Smooth muscle cell (in vitro differentiated cells): ENCODE data around the gene SOX3. TPM values are rescaled to one million over a fixed set of nuclear protein-coding genes. Genes with fewer than 3 reads are reported as not detected.
A peak's percentile ranks its signal among the peaks of the same experiment; 100 is the strongest.

Experiments used
- DNase-seq: peaks from one replicate; lab custom pipeline; 2025; ENCODE audit not compliant: unreplicated experiment; lab: John Stamatoyannopoulos, UW
- H2AFZ ChIP-seq: fragments of 200-600 bp; sonication (generic); 2 replicates; pipeline ENCODE4 v1.6.0; 2016; ENCODE audit warnings: antibody characterized with exemption, low read depth, mild to moderate bottlenecking
- H3F3A ChIP-seq: fragments of 200-600 bp; sonication (generic); 2 replicates; pipeline ENCODE4 v1.6.0; 2017; ENCODE audit warnings: antibody characterized with exemption, low read depth
- H3K27ac ChIP-seq: fragments of 200-600 bp; sonication (generic); 2 replicates; pipeline ENCODE4 v1.5.1; 2016; ENCODE audit warnings: low read depth, mild to moderate bottlenecking
- H3K27me3 ChIP-seq: fragments of 200-600 bp; sonication (generic); 2 replicates; pipeline ENCODE4 v1.6.1; 2016; ENCODE audit warnings: low read depth, mild to moderate bottlenecking
- H3K36me3 ChIP-seq: fragments of 200-600 bp; sonication (generic); 2 replicates; pipeline ENCODE4 v1.5.1; 2016; ENCODE audit warnings: low read depth
- H3K4me1 ChIP-seq: fragments of 200-600 bp; sonication (generic); 2 replicates; pipeline ENCODE4 v1.5.1; 2016; ENCODE audit warnings: low read depth
- H3K4me2 ChIP-seq: fragments of 200-600 bp; sonication (generic); 2 replicates; pipeline ENCODE4 v1.6.0; 2016; ENCODE audit warnings: mild to moderate bottlenecking
- H3K4me3 ChIP-seq: fragments of 200-600 bp; sonication (generic); 2 replicates; pipeline ENCODE4 v1.5.1; 2016; ENCODE audit warnings: mild to moderate bottlenecking
- H3K79me2 ChIP-seq: fragments of 200-600 bp; sonication (generic); 2 replicates; pipeline ENCODE4 v1.6.0; 2016; ENCODE audit warnings: low read depth, mild to moderate bottlenecking
- H3K9ac ChIP-seq: fragments of 200-600 bp; sonication (generic); 2 replicates; pipeline ENCODE4 v1.6.0; 2016; ENCODE audit warnings: low read depth
- H3K9me3 ChIP-seq: fragments of 200-600 bp; sonication (generic); replicated peaks from 2 replicates; pipeline ENCODE4 v1.5.1; 2016; ENCODE audit warnings: low read depth
- H4K20me1 ChIP-seq: fragments of 200-600 bp; sonication (generic); 2 replicates; pipeline ENCODE4 v1.6.0; 2016; ENCODE audit warnings: low read depth
- CTCF ChIP-seq: fragments of 200-600 bp; sonication (generic); IDR thresholded peaks from 2 replicates; pipeline ENCODE4 v1.5.1; 2017; ENCODE audit warnings: borderline replicate concordance, mild to moderate bottlenecking, antibody characterized with exemption; ENCODE audit not compliant: insufficient read depth, poor library complexity, severe bottlenecking
- WGBS: methylation state at CpG from one replicate; pipeline ENCODE4 v1.1.7; 2016; ENCODE audit warnings: low lambda C conversion rate; 5-methylcytosine and 5-hydroxymethylcytosine counted together
- polyA plus RNA-seq: library from polyadenylated mRNA; unstranded; fragments of >200 nt; fragmentation: Nextera tagmentation; extraction: Ambion mirVana; gene quantifications from 2 replicates; pipeline ENCODE4 v1.2.1, GENCODE V29; 2016
- total RNA-seq: library from RNA; depleted of rRNA; stranded (reverse); fragments of >200 nt; gene quantifications from 2 replicates; pipeline ENCODE4 v1.2.3, GENCODE V29; 2014

SOX3 gene
- total RNA-seq (not detected in 2 replicates), polyA plus RNA-seq (not detected in 2 replicates)

GRCh38 chrX:140504371-140505324 lies at the start of gene SOX3:
Gene SOX3 (minus strand): TSS chrX:140505069. CDS start chrX:140505060, 9 bp downstream.
- Histone ChIP-seq H3K27ac (no peak within 1 kb of the TSS), H3K4me2 (peak within 1 kb of the TSS; percentile 74), H3K9me3 (no peaks in the 10 kb centered on the region), H2AFZ (no peak within 1 kb of the TSS), H3K9ac (no peak within 1 kb of the TSS), H3K36me3 (no peaks in the 10 kb centered on the region), H3K27me3 (peaks cover 97% of the 10 kb centered on the region), H3K4me1 (no peaks in the 10 kb centered on the region), H4K20me1 (no peaks in the 10 kb centered on the region), H3K79me2 (no peaks in the 10 kb centered on the region), H3K4me3 (peak within 1 kb of the TSS; percentile 39), H3F3A (no peaks in the 10 kb centered on the region)
- 48% methylated on average over 87 of the region's 87 CpGs for WGBS
- no peak for TF ChIP-seq CTCF
- DNase-seq = no peak

GRCh38 chrX:140548985-140549384 lies 44.1 kb upstream of the SOX3 start:
- H3K4me1 ChIP-seq = no peaks in the 10 kb centered on the region

GRCh38 chrX:140526171-140526570 lies 21.3 kb upstream of the SOX3 start:
- Histone ChIP-seq H3K9ac (no peak overlapping the region), H3K4me2 (peak overlapping the region; percentile 51), H3K9me3 (no peaks in the 10 kb centered on the region), H3F3A (peaks cover 3% of the 10 kb centered on the region), H2AFZ (no peak overlapping the region), H3K27me3 (no peaks in the 10 kb centered on the region), H3K4me1 (no peaks in the 10 kb centered on the region), H3K36me3 (no peaks in the 10 kb centered on the region), H3K27ac (peak overlapping the region; percentile 12), H3K4me3 (no peak overlapping the region), H4K20me1 (no peaks in the 10 kb centered on the region), H3K79me2 (no peaks in the 10 kb centered on the region)
- no peak for DNase-seq
- WGBS = 37% methylated on average over 5 of the region's 5 CpGs
- TF ChIP-seq CTCF = no peak

More at GRCh38 chrX:140548985-140549384, 44.1 kb upstream of the SOX3 start:
- no peaks in the 10 kb centered on the region for H4K20me1 ChIP-seq
- H3K4me2 ChIP-seq = no peak overlapping the region
- DNase-seq = no peak
- no peaks in the 10 kb centered on the region for H3K79me2 ChIP-seq
- no peak overlapping the region for H3K4me3 ChIP-seq
- no peak for TF ChIP-seq CTCF
- H3K36me3 ChIP-seq = no peaks in the 10 kb centered on the region
- H3K9me3 ChIP-seq = no peaks in the 10 kb centered on the region
- no peak overlapping the region for H3K27ac ChIP-seq
- no peak overlapping the region for H3K9ac ChIP-seq
- H3F3A ChIP-seq = no peaks in the 10 kb centered on the region
- no peak overlapping the region for H2AFZ ChIP-seq
- WGBS = 91% methylated on average over 1 of the region's 1 CpG
- H3K27me3 ChIP-seq = no peaks in the 10 kb centered on the region
